Hepatocyte (in vitro differentiated cells): ENCODE measurements around the gene DHRS9.

Source experiments
- CTCF ChIP-seq: fragments of 200-600 bp; sonication (generic); IDR thresholded peaks from 2 replicates; pipeline ENCODE4 v1.5.1; 2016; ENCODE audit warnings: antibody characterized with exemption, mild to moderate bottlenecking; ENCODE audit not compliant: poor library complexity
- EZH2 ChIP-seq: fragments of 200-600 bp; sonication (generic); IDR thresholded peaks from 2 replicates; pipeline ENCODE4 v1.6.1; 2016; ENCODE audit warnings: antibody characterized with exemption, mild to moderate bottlenecking, borderline replicate concordance

GRCh38 chr2:169036736-169037440 lies 32.5 kb upstream of the DHRS9 start:
- TF ChIP-seq CTCF (no peak), EZH2 (no peak)
